BLaER1 (cell line): ENCODE measurements around the gene ZBTB4.

Experiments used
- H3K27ac ChIP-seq: shearing (Covaris generic); formaldehyde crosslinking; 2 replicates; pipeline ENCODE4 v1.8.1; 2022
- H3K27me3 ChIP-seq: shearing (Covaris generic); formaldehyde crosslinking; 2 replicates; pipeline ENCODE4 v1.8.1; 2022
- H3K36me3 ChIP-seq: shearing (Covaris generic); formaldehyde crosslinking; 2 replicates; pipeline ENCODE4 v1.8.1; 2022
- H3K4me1 ChIP-seq: shearing (Covaris generic); formaldehyde crosslinking; 2 replicates; pipeline ENCODE4 v1.8.1; 2022
- H3K4me2 ChIP-seq: shearing (Covaris generic); formaldehyde crosslinking; 2 replicates; pipeline ENCODE4 v1.8.1; 2022
- H3K4me3 ChIP-seq: shearing (Covaris generic); formaldehyde crosslinking; 2 replicates; pipeline ENCODE4 v1.8.1; 2022
- H3K9ac ChIP-seq: shearing (Covaris generic); formaldehyde crosslinking; 2 replicates; pipeline ENCODE4 v1.8.1; 2022
- H3K9me3 ChIP-seq: shearing (Covaris generic); formaldehyde crosslinking; 2 replicates; pipeline ENCODE4 v1.8.1; 2022
- H4K20me1 ChIP-seq: shearing (Covaris generic); formaldehyde crosslinking; 2 replicates; pipeline ENCODE4 v1.8.1; 2022
- Cebpa-rat ChIP-seq: shearing (Covaris generic); IDR thresholded peaks from 2 replicates; pipeline ENCODE4 v1.8.1; 2022

Gene ZBTB4

DNA sequence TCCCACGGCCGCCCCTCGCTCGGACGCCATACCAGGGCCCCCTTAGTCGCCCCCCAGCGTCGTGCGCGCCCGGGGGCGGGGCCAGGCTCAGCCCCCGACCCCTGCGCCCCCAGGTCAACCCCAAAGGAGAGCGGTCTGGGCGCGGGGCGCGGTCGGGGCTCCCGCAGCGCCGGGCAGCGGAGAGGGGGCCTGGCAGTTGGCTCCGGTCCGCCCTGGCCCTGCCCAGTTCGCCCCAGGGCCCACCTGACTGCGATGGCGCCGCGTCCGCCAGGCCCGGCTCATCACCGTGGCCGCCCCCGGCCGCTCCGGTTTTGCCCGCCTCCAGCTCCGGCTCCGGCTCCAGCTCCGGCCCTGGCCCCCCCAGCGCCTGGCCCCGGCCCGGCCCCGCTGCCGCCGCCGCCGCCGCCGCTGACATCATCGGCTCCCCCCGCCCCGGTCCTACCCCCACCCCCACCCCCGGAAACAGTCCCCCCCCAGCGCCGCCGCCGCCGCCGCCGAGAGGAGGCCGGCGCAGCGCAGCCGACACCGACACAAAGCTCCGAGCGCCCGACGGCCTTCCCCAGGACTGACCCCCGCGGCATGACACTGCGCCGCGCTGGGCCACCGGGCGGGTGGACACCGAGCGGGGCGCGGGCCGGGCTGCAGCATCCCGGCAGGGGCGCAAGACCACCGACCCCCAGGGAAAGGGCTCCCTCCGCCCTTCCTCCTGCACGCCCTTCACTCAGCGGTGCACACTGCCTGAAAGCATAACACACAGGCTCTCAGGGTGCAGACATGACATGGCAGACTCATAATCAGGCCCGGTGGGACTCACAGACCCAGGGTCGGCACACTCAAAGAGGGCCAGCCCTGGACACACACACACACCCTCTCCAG lies at the start of gene ZBTB4:
TSS of gene ZBTB4 (minus strand) at position 419 of the 876 bp plus-strand sequence. CDS start 12,830 bp downstream, outside the sequence.
- peak within 1 kb of the TSS; percentile 95 for H3K9ac ChIP-seq
- peak within 1 kb of the TSS; percentile 80 for H3K4me2 ChIP-seq
- H3K4me1 ChIP-seq = peaks cover 64% of the 10 kb centered on the region
- H3K36me3 ChIP-seq = peaks cover 17% of the 10 kb centered on the region; the same call in 1 of the 2 replicates
- no peaks in the 10 kb centered on the region for H3K27me3 ChIP-seq
- H4K20me1 ChIP-seq = peaks cover 43% of the 10 kb centered on the region
- no peaks in the 10 kb centered on the region for H3K9me3 ChIP-seq
- peak within 1 kb of the TSS; percentile 96 for H3K4me3 ChIP-seq
- no peak for TF ChIP-seq Cebpa-rat
- peak within 1 kb of the TSS; percentile 98 for H3K27ac ChIP-seq

DNA sequence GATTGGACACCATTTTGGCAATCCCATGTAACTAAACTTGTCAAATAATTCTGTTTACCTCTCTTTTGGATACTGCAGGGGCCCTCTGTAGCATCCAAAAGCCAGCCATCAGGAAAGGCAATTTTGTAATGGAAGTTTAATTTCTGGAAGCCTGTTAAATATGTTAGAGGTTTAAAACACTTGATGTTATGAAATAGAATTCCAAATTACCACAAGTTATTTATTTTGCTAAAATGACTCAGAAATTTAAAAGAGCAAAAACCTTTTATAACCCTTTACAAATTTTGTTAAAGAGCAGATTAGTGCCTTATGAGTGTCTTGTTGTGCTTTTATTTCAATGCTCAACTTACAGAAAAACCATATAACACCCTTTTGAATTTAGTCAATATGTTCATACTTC lies 49.4 kb upstream of the ZBTB4 start:
- H3K27ac ChIP-seq = no peak overlapping the region
- H3K4me1 ChIP-seq = no peaks in the 10 kb centered on the region
- no peak overlapping the region for H3K9ac ChIP-seq
- no peak for TF ChIP-seq Cebpa-rat
- no peaks in the 10 kb centered on the region for H3K36me3 ChIP-seq
- H3K9me3 ChIP-seq = peaks cover 25% of the 10 kb centered on the region
- no peak overlapping the region for H3K4me2 ChIP-seq
- H3K4me3 ChIP-seq = no peak overlapping the region
- H3K27me3 ChIP-seq = no peaks in the 10 kb centered on the region
- no peaks in the 10 kb centered on the region for H4K20me1 ChIP-seq

- Histone ChIP-seq H3K4me3 (no peak overlapping the region), H3K9ac (no peak overlapping the region), H3K27ac (no peak overlapping the region), H3K4me1 (no peaks in the 10 kb centered on the region), H4K20me1 (no peaks in the 10 kb centered on the region), H3K4me2 (no peak overlapping the region), H3K9me3 (peaks cover 21% of the 10 kb centered on the region), H3K27me3 (no peaks in the 10 kb centered on the region), H3K36me3 (0 out of 2 replicates have a peak, but pooled peaks cover 4% of the 10 kb centered on the region)
- TF ChIP-seq Cebpa-rat = no peak
These were observed 43.6 kb upstream of the ZBTB4 start for GRCh38 chr17:7523033-7523432.

GRCh38 chr17:7515911-7516610 lies 36.6 kb upstream of the ZBTB4 start:
- H3K27ac ChIP-seq = no peak overlapping the region
- no peak overlapping the region for H3K4me2 ChIP-seq
- TF ChIP-seq Cebpa-rat = no peak
- H3K9me3 ChIP-seq = no peaks in the 10 kb centered on the region
- no peaks in the 10 kb centered on the region for H3K27me3 ChIP-seq
- H3K4me1 ChIP-seq = no peaks in the 10 kb centered on the region
- H3K36me3 ChIP-seq = peaks cover 52% of the 10 kb centered on the region
- peaks cover 27% of the 10 kb centered on the region for H4K20me1 ChIP-seq
- H3K9ac ChIP-seq = no peak overlapping the region
- H3K4me3 ChIP-seq = no peak overlapping the region

DNA sequence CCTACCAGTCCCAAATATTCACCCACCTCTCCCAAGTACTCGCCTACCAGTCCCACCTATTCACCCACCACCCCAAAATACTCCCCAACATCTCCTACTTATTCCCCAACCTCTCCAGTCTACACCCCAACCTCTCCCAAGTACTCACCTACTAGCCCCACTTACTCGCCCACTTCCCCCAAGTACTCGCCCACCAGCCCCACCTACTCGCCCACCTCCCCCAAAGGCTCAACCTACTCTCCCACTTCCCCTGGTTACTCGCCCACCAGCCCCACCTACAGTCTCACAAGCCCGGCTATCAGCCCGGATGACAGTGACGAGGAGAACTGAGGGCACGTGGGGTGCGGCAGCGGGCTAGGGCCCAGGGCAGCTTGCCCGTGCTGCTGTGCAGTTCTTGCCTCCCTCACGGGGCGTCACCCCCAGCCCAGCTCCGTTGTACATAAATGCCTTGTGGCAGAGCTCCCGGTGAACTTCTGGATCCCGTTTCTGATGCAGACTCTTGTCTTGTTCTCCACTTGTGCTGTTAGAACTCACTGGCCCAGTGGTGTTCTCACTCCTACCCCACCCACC lies 34.5 kb upstream of the ZBTB4 start:
- no peak for TF ChIP-seq Cebpa-rat
- Histone ChIP-seq H3K4me1 (no peaks in the 10 kb centered on the region), H3K36me3 (peaks cover 73% of the 10 kb centered on the region), H4K20me1 (peaks cover 40% of the 10 kb centered on the region), H3K27ac (no peak overlapping the region), H3K9me3 (no peaks in the 10 kb centered on the region), H3K4me3 (no peak overlapping the region), H3K9ac (no peak overlapping the region), H3K27me3 (no peaks in the 10 kb centered on the region), H3K4me2 (no peak overlapping the region)

DNA sequence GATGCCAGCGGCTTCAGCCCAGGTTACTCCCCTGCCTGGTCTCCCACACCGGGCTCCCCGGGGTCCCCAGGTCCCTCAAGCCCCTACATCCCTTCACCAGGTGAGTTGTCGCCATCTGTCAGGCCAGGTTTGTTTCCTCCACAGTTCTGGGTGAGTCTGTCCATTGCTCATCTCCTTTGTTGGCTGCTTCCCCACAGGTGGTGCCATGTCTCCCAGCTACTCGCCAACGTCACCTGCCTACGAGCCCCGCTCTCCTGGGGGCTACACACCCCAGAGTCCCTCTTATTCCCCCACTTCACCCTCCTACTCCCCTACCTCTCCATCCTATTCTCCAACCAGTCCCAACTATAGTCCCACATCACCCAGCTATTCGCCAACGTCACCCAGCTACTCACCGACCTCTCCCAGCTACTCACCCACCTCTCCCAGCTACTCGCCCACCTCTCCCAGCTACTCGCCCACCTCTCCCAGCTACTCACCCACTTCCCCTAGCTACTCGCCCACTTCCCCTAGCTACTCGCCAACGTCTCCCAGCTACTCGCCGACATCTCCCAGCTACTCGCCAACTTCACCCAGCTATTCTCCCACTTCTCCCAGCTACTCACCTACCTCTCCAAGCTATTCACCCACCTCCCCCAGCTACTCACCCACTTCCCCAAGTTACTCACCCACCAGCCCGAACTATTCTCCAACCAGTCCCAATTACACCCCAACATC lies 33.6 kb upstream of the ZBTB4 start:
- H3K4me3 ChIP-seq = no peak overlapping the region
- no peak overlapping the region for H3K4me2 ChIP-seq
- peaks cover 78% of the 10 kb centered on the region for H3K36me3 ChIP-seq
- no peaks in the 10 kb centered on the region for H3K27me3 ChIP-seq
- no peak for TF ChIP-seq Cebpa-rat
- H3K27ac ChIP-seq = no peak overlapping the region
- H3K4me1 ChIP-seq = no peaks in the 10 kb centered on the region
- H3K9me3 ChIP-seq = no peaks in the 10 kb centered on the region
- H3K9ac ChIP-seq = no peak overlapping the region
- H4K20me1 ChIP-seq = peaks cover 40% of the 10 kb centered on the region

DNA sequence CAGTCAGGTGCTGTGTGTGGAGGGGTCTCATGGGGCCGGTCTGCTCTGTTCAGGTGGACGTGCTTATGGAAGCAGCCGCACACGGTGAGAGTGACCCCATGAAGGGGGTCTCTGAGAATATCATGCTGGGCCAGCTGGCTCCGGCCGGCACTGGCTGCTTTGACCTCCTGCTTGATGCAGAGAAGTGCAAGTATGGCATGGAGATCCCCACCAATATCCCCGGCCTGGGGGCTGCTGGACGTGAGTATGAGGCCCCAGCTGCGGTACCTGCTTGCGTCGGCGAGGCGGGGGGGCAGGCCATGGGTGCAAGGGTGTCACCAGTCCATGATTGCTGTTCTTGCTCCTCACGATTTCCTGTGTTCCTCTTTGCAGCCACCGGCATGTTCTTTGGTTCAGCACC lies 32.7 kb upstream of the ZBTB4 start:
- Histone ChIP-seq H3K9ac (no peak overlapping the region), H3K9me3 (no peaks in the 10 kb centered on the region), H3K4me3 (no peak overlapping the region), H3K4me2 (no peak overlapping the region), H3K27me3 (no peaks in the 10 kb centered on the region), H3K36me3 (peaks cover 83% of the 10 kb centered on the region), H3K27ac (no peak overlapping the region), H4K20me1 (peaks cover 41% of the 10 kb centered on the region), H3K4me1 (no peaks in the 10 kb centered on the region)
- TF ChIP-seq Cebpa-rat = no peak

DNA sequence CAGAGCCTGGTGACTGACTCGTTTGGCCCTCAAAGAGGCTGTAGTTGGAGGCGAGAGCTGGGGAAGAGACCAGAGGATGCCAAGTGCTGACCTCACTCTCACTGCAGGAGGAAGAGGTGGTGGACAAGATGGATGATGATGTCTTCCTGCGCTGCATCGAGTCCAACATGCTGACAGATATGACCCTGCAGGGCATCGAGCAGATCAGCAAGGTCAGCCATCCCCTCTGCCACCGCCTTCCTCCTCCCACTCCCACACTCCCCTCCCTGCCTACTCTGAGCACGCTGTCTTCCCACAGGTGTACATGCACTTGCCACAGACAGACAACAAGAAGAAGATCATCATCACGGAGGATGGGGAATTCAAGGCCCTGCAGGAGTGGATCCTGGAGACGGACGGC lies 31.7 kb upstream of the ZBTB4 start:
- no peak for TF ChIP-seq Cebpa-rat
- peaks cover 51% of the 10 kb centered on the region for H4K20me1 ChIP-seq
- peaks cover 90% of the 10 kb centered on the region for H3K36me3 ChIP-seq

DNA sequence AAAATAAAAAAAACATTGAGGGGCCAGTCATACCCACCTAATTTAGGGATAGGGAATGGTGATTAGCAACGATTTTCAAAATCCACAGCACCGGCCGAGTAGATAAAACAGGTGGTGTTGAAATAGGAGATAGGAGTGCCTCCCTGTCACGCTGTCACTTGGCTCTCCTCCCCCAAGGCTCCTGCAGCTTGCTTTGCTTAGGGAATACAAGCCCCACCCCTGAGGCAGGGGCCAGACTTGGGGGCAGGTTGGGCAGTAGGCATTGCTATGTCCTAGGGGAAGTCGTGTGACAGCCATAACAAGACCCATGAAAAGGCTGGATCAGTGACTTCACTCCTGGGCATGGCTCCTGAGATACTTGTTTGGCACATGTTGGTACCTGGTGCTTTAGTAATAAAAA lies 30.5 kb upstream of the ZBTB4 start:
- H3K27me3 ChIP-seq = no peaks in the 10 kb centered on the region
- H3K27ac ChIP-seq = no peak overlapping the region
- H4K20me1 ChIP-seq = peaks cover 61% of the 10 kb centered on the region
- H3K9ac ChIP-seq = no peak overlapping the region
- H3K9me3 ChIP-seq = no peaks in the 10 kb centered on the region
- no peak for TF ChIP-seq Cebpa-rat
- no peaks in the 10 kb centered on the region for H3K4me1 ChIP-seq
- no peak overlapping the region for H3K4me2 ChIP-seq
- H3K36me3 ChIP-seq = peaks cover 93% of the 10 kb centered on the region
- no peak overlapping the region for H3K4me3 ChIP-seq

More for the DNA sequence above, 31.7 kb upstream of the ZBTB4 start:
- Histone ChIP-seq H3K27ac (no peak overlapping the region), H3K9ac (no peak overlapping the region), H3K4me3 (no peak overlapping the region), H3K4me1 (no peaks in the 10 kb centered on the region), H3K4me2 (no peak overlapping the region), H3K9me3 (no peaks in the 10 kb centered on the region), H3K27me3 (no peaks in the 10 kb centered on the region)
